ENCODE results near the gene FAXDC2. TPM values are rescaled to one million over a fixed set of nuclear protein-coding genes. Genes with fewer than 3 reads are reported as not detected.

Gene FAXDC2
- polyA plus RNA-seq, 1 donor (not counting 4 experiments of a cell fraction or from before 2014, with no cell fraction given): 4.6 TPM

DNA sequence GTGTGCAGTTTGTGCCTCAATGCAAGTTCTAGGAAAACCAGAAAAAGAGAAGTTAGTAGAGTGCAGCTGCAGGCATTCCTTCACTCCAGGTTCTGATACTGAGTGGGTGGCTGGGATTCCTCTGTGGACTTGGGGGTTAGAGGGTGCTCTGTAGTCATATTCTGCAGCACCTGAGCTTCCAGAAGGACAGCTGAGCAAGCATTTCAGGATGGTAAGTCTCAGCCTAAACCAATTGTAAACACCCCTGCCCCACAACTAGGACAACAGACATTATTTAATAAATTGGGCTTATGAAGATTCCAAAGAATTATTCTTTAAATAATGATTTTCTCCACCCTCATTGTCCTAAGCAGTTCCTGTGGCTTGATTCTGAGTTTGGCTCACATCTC, 9.1 kb downstream of the FAXDC2 start:
- Histone ChIP-seq H3K4me3 (ENCODE audit: control insufficient read depth in 2 of 3, extremely low read depth in 1 of 3, insufficient read depth in 2 of 3, low read depth in 1 of 3, low read length in 3 of 3) (no peak overlapping the region), H3K4me1 (ENCODE audit: control insufficient read depth, extremely low read depth, insufficient read depth, low read length) (no peaks in the 10 kb centered on the region), H3K79me2 (ENCODE audit: control insufficient read depth, insufficient read depth, low read length) (no peaks in the 10 kb centered on the region), H3K4me2 (ENCODE audit: control insufficient read depth, extremely low read depth, insufficient read depth, low read depth, low read length) (no peak overlapping the region), H3K27ac (ENCODE audit: control insufficient read depth, insufficient read depth, low read length) (no peak overlapping the region), H3K36me3 (ENCODE audit: control insufficient read depth in 2 of 2, extremely low read depth in 1 of 2, insufficient read depth in 2 of 2, low read length in 2 of 2) (no peaks in the 10 kb centered on the region), H2AFZ (ENCODE audit: control insufficient read depth, low read length) (no peak overlapping the region), H3K9ac (ENCODE audit: control insufficient read depth, extremely low read depth, insufficient read depth, low read length) (no peak overlapping the region), H4K20me1 (ENCODE audit: control insufficient read depth, extremely low read depth, insufficient read depth, low read length) (no peaks in the 10 kb centered on the region), H3K9me1 (ENCODE audit: control insufficient read depth, extremely low read depth, insufficient read depth, low read length) (no peaks in the 10 kb centered on the region), H3K27me3 (ENCODE audit: control insufficient read depth, extremely low read depth, insufficient read depth, low read length) (no peaks in the 10 kb centered on the region), H3K9me3 (ENCODE audit: control insufficient read depth, low read depth, low read length) (no peaks in the 10 kb centered on the region)
- FAIRE-seq (no peak), DNase-seq (ENCODE audit: low read depth, low spot score) (no peak)
- TF ChIP-seq EZH2 (IDR thresholded peaks at IDR 0.05; ENCODE audit: low read length): no peak
- TF ChIP-seq, protein P1, sequence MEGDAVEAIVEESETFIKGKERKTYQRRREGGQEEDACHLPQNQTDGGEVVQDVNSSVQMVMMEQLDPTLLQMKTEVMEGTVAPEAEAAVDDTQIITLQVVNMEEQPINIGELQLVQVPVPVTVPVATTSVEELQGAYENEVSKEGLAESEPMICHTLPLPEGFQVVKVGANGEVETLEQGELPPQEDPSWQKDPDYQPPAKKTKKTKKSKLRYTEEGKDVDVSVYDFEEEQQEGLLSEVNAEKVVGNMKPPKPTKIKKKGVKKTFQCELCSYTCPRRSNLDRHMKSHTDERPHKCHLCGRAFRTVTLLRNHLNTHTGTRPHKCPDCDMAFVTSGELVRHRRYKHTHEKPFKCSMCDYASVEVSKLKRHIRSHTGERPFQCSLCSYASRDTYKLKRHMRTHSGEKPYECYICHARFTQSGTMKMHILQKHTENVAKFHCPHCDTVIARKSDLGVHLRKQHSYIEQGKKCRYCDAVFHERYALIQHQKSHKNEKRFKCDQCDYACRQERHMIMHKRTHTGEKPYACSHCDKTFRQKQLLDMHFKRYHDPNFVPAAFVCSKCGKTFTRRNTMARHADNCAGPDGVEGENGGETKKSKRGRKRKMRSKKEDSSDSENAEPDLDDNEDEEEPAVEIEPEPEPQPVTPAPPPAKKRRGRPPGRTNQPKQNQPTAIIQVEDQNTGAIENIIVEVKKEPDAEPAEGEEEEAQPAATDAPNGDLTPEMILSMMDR (optimal IDR thresholded peaks at IDR 0.05 in 1 of 3, IDR thresholded peaks at IDR 0.05 in 1 of 3, conservative IDR thresholded peaks at IDR 0.05 in 1 of 3; ENCODE audit: extremely low read depth in 1 of 3, insufficient read depth in 2 of 3, low read length in 3 of 3): no peak
- dilution Hi-C loops (cut with MboI; ENCODE audit: extremely low pct_ligation_motif_present, low sequenced_read_pairs): no loop called here

GRCh38 chr5:154840435-154841272, 9.7 kb downstream of the FAXDC2 start:
- TF ChIP-seq, protein P1 (optimal IDR thresholded peaks at IDR 0.05 in 1 of 3, IDR thresholded peaks at IDR 0.05 in 1 of 3, conservative IDR thresholded peaks at IDR 0.05 in 1 of 3; ENCODE audit: extremely low read depth in 1 of 3, insufficient read depth in 2 of 3, low read length in 3 of 3): no peak
- no peak for TF ChIP-seq EZH2 (IDR thresholded peaks at IDR 0.05; ENCODE audit: low read length)
- H3K9me1 ChIP-seq (ENCODE audit: control insufficient read depth, extremely low read depth, insufficient read depth, low read length): peaks cover 2% of the 10 kb centered on the region
- no peaks in the 10 kb centered on the region for H3K9me3 ChIP-seq (ENCODE audit: control insufficient read depth, low read depth, low read length)
- DNase-seq (ENCODE audit: low read depth, low spot score) (no peak), FAIRE-seq (no peak)
- H3K9ac ChIP-seq (ENCODE audit: control insufficient read depth, extremely low read depth, insufficient read depth, low read length): no peak overlapping the region
- no peaks in the 10 kb centered on the region for H3K36me3 ChIP-seq (ENCODE audit: control insufficient read depth in 2 of 2, extremely low read depth in 1 of 2, insufficient read depth in 2 of 2, low read length in 2 of 2)
- H2AFZ ChIP-seq (ENCODE audit: control insufficient read depth, low read length): no peak overlapping the region
- H3K4me3 ChIP-seq (ENCODE audit: control insufficient read depth in 2 of 3, extremely low read depth in 1 of 3, insufficient read depth in 2 of 3, low read depth in 1 of 3, low read length in 3 of 3): no peak overlapping the region
- H3K27me3 ChIP-seq (ENCODE audit: control insufficient read depth, extremely low read depth, insufficient read depth, low read length): no peaks in the 10 kb centered on the region
- peaks cover 4% of the 10 kb centered on the region for H3K4me1 ChIP-seq (ENCODE audit: control insufficient read depth, extremely low read depth, insufficient read depth, low read length)
- H4K20me1 ChIP-seq (ENCODE audit: control insufficient read depth, extremely low read depth, insufficient read depth, low read length): no peaks in the 10 kb centered on the region
- dilution Hi-C loops (cut with MboI; ENCODE audit: extremely low pct_ligation_motif_present, low sequenced_read_pairs): no loop called here
- no peak overlapping the region for H3K4me2 ChIP-seq (ENCODE audit: control insufficient read depth, extremely low read depth, insufficient read depth, low read depth, low read length)
- no peak overlapping the region for H3K27ac ChIP-seq (ENCODE audit: control insufficient read depth, insufficient read depth, low read length)
- no peaks in the 10 kb centered on the region for H3K79me2 ChIP-seq (ENCODE audit: control insufficient read depth, insufficient read depth, low read length)
